Measurements from ENCODE around the gene GBP3. TPM values are rescaled to one million over a fixed set of nuclear protein-coding genes. Genes with fewer than 3 reads are reported as not detected.
"Not testable (repeated sequence)": the region's sequence is repeated elsewhere in the genome, so short reads cannot be mapped to it uniquely, and the experiment has no call there.

Gene GBP3
- total RNA-seq, 2 experiments from 2014 or later = 4.8 to 5.8 TPM

DNA sequence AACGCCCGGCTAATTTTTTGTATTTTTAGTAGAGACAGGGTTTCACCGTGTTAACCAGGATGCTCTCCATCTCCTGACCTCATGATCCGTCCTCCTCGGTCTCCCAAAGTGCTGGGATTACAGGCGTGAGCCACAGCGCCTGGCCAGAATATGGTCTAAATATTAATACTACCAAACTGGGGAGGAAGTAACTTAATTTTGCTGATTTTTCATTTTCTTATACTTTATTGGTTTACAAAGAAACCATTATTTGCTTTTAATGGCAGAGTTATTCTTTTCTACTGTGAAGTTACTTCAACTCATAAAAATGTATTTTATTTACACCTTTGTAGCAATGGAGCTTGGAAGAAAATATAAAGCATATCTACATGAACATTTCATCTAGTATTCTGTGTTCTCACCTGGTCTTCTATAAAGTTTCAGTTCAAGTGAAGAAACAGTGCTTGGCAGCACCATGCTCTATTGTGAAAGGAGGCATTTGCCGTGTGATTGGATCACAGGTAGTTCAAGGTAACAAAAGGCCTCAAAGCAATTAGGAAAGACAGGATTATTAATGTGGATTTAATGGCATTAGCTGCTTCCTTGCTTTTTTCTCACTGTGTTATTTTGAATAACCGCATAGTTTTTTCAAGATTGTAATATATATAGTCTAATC, 28.8 kb upstream of the GBP3 start:
- peaks cover 70% of the 10 kb centered on the region for H3K36me3 Mint-ChIP-seq (ENCODE audit: low read depth)

DNA sequence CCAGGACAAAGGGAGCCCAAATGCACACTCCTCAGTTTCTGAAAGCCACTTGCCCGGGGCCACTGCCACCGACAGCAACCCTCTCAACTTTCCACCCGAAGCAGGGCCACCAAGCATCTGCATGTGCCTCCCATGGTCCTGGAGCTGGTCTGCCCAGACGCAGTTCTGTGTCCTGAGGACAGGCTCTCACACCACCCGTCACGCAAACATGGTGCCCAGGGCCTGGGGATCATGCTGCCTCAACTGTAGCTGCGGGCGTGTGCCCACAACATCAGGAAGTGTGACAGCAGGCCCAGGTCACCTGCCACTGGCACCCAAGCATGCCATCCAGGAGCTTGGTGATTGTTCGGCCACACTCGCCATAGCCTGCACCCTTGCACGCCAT, 28.0 kb upstream of the GBP3 start:
- H3K36me3 Mint-ChIP-seq (ENCODE audit: low read depth) = peaks cover 63% of the 10 kb centered on the region
- ATAC-seq (no peak), DNase-seq (no peak)
- H3K9me3 Mint-ChIP-seq (ENCODE audit: low read depth) = no peaks in the 10 kb centered on the region
- ChIA-PET CTCF (no interaction called here), POLR2A (no interaction called here)
- intact Hi-C loops (cut with DNase I, micrococcal nuclease) = no loop called here
- peaks cover 5% of the 10 kb centered on the region for H3K4me1 Mint-ChIP-seq
- no peaks in the 10 kb centered on the region for H3K27me3 Mint-ChIP-seq
- no peak overlapping the region for H3K27ac Mint-ChIP-seq
- H3K4me3 Mint-ChIP-seq = no peak overlapping the region

More for the DNA sequence above, 28.8 kb upstream of the GBP3 start:
- POLR2A ChIA-PET = no interaction called here
- intact Hi-C loops (cut with DNase I, micrococcal nuclease) = no loop called here
- no peaks in the 10 kb centered on the region for H3K27me3 Mint-ChIP-seq
- H3K27ac Mint-ChIP-seq = no peak overlapping the region
- peaks cover 5% of the 10 kb centered on the region for H3K4me1 Mint-ChIP-seq
- DNase-seq = no peak
- no peak overlapping the region for H3K4me3 Mint-ChIP-seq
- H3K9me3 Mint-ChIP-seq (ENCODE audit: low read depth) = no peaks in the 10 kb centered on the region
- ATAC-seq = no peak
- CTCF ChIA-PET = no interaction called here

DNA sequence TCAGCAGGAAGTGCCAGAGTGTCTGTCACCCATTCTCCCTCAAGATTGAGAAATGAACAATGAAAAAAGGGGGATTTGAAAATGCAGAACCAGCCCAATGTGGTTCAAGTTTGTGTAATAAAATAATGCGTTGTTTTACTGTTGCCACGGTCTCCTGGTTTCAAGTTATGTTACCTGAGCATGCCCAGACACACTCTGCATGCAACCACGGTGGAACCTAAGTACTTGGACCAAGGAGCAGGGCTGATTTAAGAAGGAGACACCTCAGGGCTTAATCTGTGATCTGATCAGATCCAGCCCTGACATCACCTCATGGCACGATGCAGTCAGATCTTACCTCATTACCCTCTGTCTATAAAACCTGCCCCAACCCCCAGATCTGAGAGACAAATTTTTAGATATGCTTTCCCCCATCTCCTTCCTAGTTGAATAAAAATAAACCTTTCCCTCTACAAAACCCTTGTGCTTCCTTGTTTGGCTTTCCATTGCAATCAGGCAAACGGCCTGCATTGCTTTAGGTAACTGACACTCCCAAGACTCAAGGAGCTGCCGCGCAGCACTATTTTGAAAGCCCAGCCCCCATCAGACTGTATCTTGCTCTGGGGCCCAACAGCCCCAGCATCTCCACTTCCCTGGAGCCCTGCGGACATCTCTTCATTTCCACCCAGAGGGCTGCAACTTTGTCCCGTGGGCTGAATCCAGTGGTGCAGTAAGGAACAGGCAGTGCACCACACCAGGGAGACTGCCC, 27.4 kb upstream of the GBP3 start:
- ATAC-seq; H3K9me3 Mint-ChIP-seq (ENCODE audit: low read depth); H3K27ac Mint-ChIP-seq; H3K4me1 Mint-ChIP-seq; DNase-seq; H3K27me3 Mint-ChIP-seq; H3K4me3 Mint-ChIP-seq; CTCF ChIA-PET; POLR2A ChIA-PET: not testable (repeated sequence)
- intact Hi-C loops (cut with DNase I, micrococcal nuclease) = loop anchor here in 1 of 2 experiments (5.0 to 10.0 kb wide), 2 partner anchors 495 to 557 kb away; no protein-coding TSS in a partner anchor
- peaks cover 58% of the 10 kb centered on the region for H3K36me3 Mint-ChIP-seq (ENCODE audit: low read depth)

DNA sequence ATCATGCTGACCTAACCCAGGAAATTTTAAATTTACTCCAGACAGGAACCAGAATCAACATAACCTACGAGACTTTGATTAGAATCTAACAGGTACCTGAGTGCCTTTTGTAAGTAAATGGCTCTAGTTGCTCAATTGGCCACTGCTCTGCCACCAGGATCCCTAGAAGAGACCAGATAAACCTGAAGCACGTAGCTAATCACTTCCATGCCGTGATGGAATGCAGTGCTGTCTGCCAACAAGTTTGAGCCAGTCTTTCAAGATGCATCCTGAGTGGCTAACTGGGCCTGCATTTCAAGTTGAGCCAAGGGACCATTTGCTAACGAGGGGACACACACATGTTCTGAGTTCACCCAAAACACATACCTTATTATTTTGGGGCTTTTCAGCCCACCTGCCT, 26.5 kb upstream of the GBP3 start:
- CTCF ChIA-PET; ATAC-seq; H3K4me3 Mint-ChIP-seq; POLR2A ChIA-PET; H3K27ac Mint-ChIP-seq; DNase-seq; H3K4me1 Mint-ChIP-seq; H3K9me3 Mint-ChIP-seq (ENCODE audit: low read depth); H3K27me3 Mint-ChIP-seq: not testable (repeated sequence)
- peaks cover 54% of the 10 kb centered on the region for H3K36me3 Mint-ChIP-seq (ENCODE audit: low read depth)
- intact Hi-C loops (cut with DNase I, micrococcal nuclease) = loop anchor here in 1 of 2 experiments (5.0 to 10.0 kb wide), 2 partner anchors 496 to 558 kb away; no protein-coding TSS in a partner anchor

DNA sequence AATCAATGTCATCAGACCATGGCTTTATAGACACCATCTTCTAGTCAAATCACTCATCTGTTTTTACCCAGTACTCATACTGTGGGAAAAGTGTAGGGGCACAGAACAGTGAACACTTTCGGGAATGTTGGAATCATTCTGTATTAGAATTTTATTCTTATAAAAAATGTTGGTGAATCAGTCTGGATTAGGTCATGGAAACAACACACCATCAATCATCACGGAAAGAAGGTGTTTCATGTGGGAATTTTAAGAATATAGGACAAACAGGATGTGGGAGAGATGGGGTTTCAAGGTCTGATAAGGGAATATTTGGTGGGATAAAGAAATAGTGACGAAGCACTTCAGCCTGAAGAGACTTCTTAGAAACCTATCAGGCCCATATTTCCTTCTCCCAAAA, 25.1 kb upstream of the GBP3 start:
- H3K27ac Mint-ChIP-seq = no peak overlapping the region
- H3K36me3 Mint-ChIP-seq (ENCODE audit: low read depth) = peaks cover 48% of the 10 kb centered on the region
- ATAC-seq = no peak
- POLR2A ChIA-PET = no interaction called here
- H3K4me3 Mint-ChIP-seq = no peak overlapping the region
- intact Hi-C loops (cut with DNase I, micrococcal nuclease) = loop anchor here in 1 of 2 experiments (5.0 to 10.0 kb wide), 2 partner anchors 497 to 560 kb away; no protein-coding TSS in a partner anchor
- H3K27me3 Mint-ChIP-seq = no peaks in the 10 kb centered on the region
- DNase-seq = no peak
- H3K9me3 Mint-ChIP-seq (ENCODE audit: low read depth) = peaks cover 3% of the 10 kb centered on the region
- CTCF ChIA-PET = interaction anchor here (1.0 to 2.2 kb wide), 4 partner anchors 17 to 63 kb away, joined by 3 to 10 read pairs (median 4); partner anchors contain the start of genes GBP1 and GBP3
- H3K4me1 Mint-ChIP-seq = peaks cover 7% of the 10 kb centered on the region

DNA sequence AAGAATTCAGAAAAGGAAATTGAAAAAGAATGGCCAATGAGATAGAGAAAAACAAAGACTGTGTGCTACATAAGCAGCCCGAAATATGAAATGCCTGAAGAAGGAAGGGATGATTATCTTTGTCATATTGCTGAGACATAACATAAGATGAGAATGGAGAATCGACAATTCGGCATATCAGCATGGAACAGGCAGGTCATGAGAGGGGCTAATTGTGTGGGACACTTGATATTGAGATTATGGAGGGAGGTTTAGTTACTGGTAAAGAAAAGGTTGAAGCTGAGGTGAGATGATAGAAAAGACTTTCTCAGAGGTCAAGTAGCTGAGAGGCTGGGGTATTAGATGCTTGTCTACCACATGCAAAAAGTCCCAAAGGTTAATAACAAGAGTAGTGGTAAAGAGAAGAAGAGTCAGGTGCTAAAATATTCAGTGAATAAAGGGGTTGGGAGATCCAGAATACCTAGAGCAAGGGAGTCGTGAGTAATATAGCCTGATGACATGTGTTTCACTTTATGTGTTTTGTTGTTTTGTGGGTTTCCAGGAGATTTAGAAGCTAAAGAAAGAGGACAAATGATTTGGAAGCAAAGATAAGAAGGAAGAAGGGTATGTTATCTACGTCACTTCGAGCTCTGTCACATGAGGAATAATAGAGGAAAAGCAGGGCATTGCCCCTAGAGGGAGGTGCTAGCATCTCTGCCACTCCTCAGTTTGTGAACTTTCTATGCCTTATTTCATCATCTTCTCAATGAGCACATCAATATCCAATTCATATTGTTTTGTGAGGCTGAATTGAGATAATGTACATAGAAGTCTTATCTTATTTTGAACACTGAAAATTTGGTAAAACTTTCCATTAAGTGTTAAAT, 23.9 kb upstream of the GBP3 start:
- ChIA-PET POLR2A (interaction anchor here (1.1 kb wide), 1 partner anchor 152 kb away, joined by 3 read pairs; no protein-coding TSS in a partner anchor), CTCF (interaction anchor here (0.7 to 2.2 kb wide), 9 partner anchors 9 to 58 kb away, joined by 3 to 10 read pairs (median 3); partner anchors contain the start of genes GBP1 and GBP3)
- not testable (repeated sequence) for H3K27me3 Mint-ChIP-seq; H3K9me3 Mint-ChIP-seq (ENCODE audit: low read depth); H3K27ac Mint-ChIP-seq; H3K4me1 Mint-ChIP-seq; H3K4me3 Mint-ChIP-seq
- peaks cover 45% of the 10 kb centered on the region for H3K36me3 Mint-ChIP-seq (ENCODE audit: low read depth)
- intact Hi-C loops (cut with DNase I, micrococcal nuclease) = loop anchor here (1.0 to 10.0 kb wide), 6 partner anchors 19 to 561 kb away; partner anchors contain the start of genes GBP1 (in 1 of the 2), GBP3 (in 1 of the 2), KYAT3 (in 1 of the 2) and RBMXL1 (in 1 of the 2)
- ATAC-seq (peak; percentile 92), DNase-seq (peak; percentile 38)

DNA sequence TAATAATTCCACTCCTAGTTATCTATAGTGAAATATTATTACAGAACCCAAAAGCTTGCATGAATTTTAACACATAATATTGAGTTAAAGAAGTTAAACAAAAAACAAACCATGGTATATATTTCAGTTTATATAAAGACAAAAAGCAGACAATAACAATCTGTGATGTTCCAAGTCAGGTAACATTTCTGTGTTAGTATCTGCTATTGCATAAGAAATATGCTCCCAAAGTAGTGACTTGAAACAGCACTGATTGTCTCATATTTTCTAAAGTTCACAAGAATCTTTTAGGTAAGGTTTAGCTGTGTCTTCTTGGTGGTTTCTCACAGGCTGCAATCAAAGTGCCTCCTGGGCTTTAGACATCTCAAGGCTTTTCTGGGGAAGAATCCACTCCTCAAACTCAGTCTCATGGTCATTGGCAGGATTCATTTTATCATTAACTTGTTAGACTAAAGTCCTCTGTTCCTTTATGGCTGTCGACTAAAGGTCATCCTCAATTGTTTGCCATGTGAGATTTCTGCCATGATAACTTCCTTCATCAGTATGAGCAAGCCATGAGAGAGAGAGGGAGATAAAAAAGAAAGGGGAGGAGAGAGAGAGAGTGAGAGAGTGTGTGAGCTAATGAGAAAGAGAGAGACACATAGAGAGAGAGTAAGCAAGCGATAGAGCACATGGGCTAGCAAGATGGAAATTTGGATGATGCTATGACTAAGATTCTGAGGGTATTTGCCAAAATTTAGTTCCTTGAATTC, 22.5 kb upstream of the GBP3 start:
- ATAC-seq (no peak), DNase-seq (no peak)
- peaks cover 8% of the 10 kb centered on the region for H3K9me3 Mint-ChIP-seq (ENCODE audit: low read depth)
- H3K36me3 Mint-ChIP-seq (ENCODE audit: low read depth) = peaks cover 38% of the 10 kb centered on the region
- CTCF ChIA-PET = interaction anchor here (1.0 to 2.2 kb wide), 4 partner anchors 7 to 47 kb away, joined by 3 to 10 read pairs (median 4); partner anchors contain the start of genes GBP1 and GBP3
- POLR2A ChIA-PET = no interaction called here
- H3K4me1 Mint-ChIP-seq = peaks cover 20% of the 10 kb centered on the region
- no peak overlapping the region for H3K27ac Mint-ChIP-seq
- intact Hi-C loops (cut with DNase I, micrococcal nuclease) = loop anchor here in 1 of 2 experiments (5.0 to 10.0 kb wide), 2 partner anchors 500 to 562 kb away; no protein-coding TSS in a partner anchor
- peaks cover 3% of the 10 kb centered on the region for H3K27me3 Mint-ChIP-seq
- H3K4me3 Mint-ChIP-seq = no peak overlapping the region

DNA sequence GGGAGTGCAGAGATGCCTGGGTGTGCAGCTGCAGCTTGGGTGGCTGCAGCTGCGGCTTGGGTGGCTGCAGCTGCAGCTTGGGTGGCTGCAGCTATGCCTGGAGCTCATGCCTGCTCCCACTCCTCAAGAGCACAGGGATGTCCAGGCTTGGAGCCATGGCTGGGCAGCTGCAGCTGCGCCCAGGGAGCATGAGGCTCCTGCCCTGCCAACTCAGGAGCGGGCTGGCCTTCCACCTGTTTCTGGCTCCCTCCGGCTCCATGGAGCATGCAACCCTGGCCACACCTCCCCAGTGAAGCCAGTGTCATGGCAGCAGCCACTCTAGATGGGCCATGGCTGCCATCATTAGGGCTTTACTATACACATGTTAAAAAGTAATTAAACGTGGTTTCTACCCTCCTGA, 21.3 kb upstream of the GBP3 start:
- Mint-ChIP-seq H3K9me3 (ENCODE audit: low read depth) (peaks cover 8% of the 10 kb centered on the region), H3K4me3 (no peak overlapping the region), H3K4me1 (peaks cover 32% of the 10 kb centered on the region), H3K36me3 (ENCODE audit: low read depth) (peaks cover 32% of the 10 kb centered on the region), H3K27me3 (peaks cover 11% of the 10 kb centered on the region), H3K27ac (no peak overlapping the region)
- ChIA-PET POLR2A (no interaction called here), CTCF (interaction anchor here (1.2 kb wide), 1 partner anchor 27 kb away, joined by 3 read pairs; no protein-coding TSS in a partner anchor)
- DNase-seq (no peak), ATAC-seq (no peak)
- intact Hi-C loops (cut with DNase I, micrococcal nuclease) = loop anchor here in 1 of 2 experiments (10.0 kb wide), 1 partner anchor 501 kb away; no protein-coding TSS in a partner anchor

DNA sequence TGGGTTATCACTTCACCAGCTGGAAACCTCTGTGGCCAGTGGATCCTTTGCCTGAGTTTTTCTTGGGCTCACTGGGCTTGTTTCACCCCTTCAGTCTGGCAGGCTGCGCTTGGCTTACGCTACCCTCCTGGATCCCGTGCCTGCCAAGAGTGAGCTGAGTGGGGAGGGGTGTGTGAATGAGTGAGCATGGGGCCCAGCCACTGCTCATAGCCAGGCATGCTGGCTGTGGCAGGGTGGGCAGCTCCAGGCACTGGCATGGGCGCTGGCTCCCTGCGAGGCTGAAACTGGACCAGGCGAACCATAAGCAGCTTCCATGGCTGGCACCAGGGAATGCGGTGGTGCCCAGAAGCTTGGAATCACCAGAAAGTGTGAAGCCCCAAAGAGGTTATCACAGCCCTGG, 19.8 kb upstream of the GBP3 start:
- ATAC-seq = no peak
- Mint-ChIP-seq H3K4me3 (no peak overlapping the region), H3K36me3 (ENCODE audit: low read depth) (peaks cover 20% of the 10 kb centered on the region), H3K27ac (no peak overlapping the region), H3K9me3 (ENCODE audit: low read depth) (peaks cover 8% of the 10 kb centered on the region), H3K27me3 (peaks cover 14% of the 10 kb centered on the region), H3K4me1 (peaks cover 30% of the 10 kb centered on the region)
- POLR2A ChIA-PET = interaction anchor here (0.6 to 0.8 kb wide), 2 partner anchors 21 to 569 kb away, joined by 3 read pairs; no protein-coding TSS in a partner anchor
- intact Hi-C loops (cut with DNase I, micrococcal nuclease) = loop anchor here in 1 of 2 experiments (10.0 kb wide), 1 partner anchor 502 kb away; no protein-coding TSS in a partner anchor
- CTCF ChIA-PET = interaction anchor here (0.6 to 3.0 kb wide), 6 partner anchors 21 to 156 kb away, joined by 3 to 15 read pairs (median 4); partner anchors contain the start of genes GBP3 and GBP4
- no peak for DNase-seq

DNA sequence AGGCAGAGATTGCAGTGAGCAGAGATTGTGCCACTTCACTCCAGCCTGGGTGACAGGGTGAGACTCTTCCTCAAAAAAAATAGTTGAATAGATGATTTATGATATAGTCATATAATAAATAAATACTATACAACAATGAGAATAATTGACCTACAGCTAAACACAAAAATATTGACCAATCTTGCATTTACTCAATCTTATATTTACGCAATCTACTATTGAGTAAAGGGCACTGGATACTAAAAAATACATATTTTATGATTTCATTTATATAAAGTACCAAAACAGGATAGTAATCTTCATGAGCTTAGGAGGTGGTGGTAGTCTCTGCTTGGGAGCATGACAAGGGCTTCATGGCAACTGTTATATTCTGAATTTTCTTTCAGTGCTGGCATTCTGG, 19.1 kb upstream of the GBP3 start:
- ATAC-seq (no peak), DNase-seq (no peak)
- POLR2A ChIA-PET = interaction anchor here (0.8 to 1.3 kb wide), 3 partner anchors 19 to 570 kb away, joined by 3 read pairs; partner anchors contain the start of gene GBP3
- peaks cover 14% of the 10 kb centered on the region for H3K27me3 Mint-ChIP-seq
- H3K9me3 Mint-ChIP-seq (ENCODE audit: low read depth) = peaks cover 8% of the 10 kb centered on the region
- peak overlapping the region; percentile 2 for H3K4me3 Mint-ChIP-seq
- peaks cover 23% of the 10 kb centered on the region for H3K36me3 Mint-ChIP-seq (ENCODE audit: low read depth)
- CTCF ChIA-PET = interaction anchor here (0.6 to 3.0 kb wide), 10 partner anchors 20 to 771 kb away, joined by 3 to 15 read pairs (median 3); partner anchors contain the start of genes GBP1, GBP3 and GBP4
- intact Hi-C loops (cut with DNase I, micrococcal nuclease) = loop anchor here (1.0 to 10.0 kb wide), 3 partner anchors 19 to 503 kb away; partner anchors contain the start of gene GBP3 (in 2 of the 2)
- peak overlapping the region; percentile 11 for H3K27ac Mint-ChIP-seq
- peaks cover 33% of the 10 kb centered on the region for H3K4me1 Mint-ChIP-seq

Measured in activated CD4-positive, alpha-beta T cell treated with anti-CD3 and anti-CD28 coated beads for 36 hours (primary cell).